ENCODE data around the gene EML1.

Gene EML1

GRCh38 chr14:99905121-99905520 lies 111.9 kb downstream of the EML1 start:
- no peak for TF ChIP-seq ZNF274 (IDR thresholded peaks at IDR 0.05; ENCODE audit: low read depth, low read length)
- no peak overlapping the region for H3K4me3 ChIP-seq (ENCODE audit: low read length)

- no peak overlapping the region for H3K4me3 ChIP-seq (ENCODE audit: low read length)
- TF ChIP-seq ZNF274 (IDR thresholded peaks at IDR 0.05; ENCODE audit: low read depth, low read length) = no peak
Observed at GRCh38 chr14:99907761-99908652, 114.8 kb downstream of the EML1 start.

DNA sequence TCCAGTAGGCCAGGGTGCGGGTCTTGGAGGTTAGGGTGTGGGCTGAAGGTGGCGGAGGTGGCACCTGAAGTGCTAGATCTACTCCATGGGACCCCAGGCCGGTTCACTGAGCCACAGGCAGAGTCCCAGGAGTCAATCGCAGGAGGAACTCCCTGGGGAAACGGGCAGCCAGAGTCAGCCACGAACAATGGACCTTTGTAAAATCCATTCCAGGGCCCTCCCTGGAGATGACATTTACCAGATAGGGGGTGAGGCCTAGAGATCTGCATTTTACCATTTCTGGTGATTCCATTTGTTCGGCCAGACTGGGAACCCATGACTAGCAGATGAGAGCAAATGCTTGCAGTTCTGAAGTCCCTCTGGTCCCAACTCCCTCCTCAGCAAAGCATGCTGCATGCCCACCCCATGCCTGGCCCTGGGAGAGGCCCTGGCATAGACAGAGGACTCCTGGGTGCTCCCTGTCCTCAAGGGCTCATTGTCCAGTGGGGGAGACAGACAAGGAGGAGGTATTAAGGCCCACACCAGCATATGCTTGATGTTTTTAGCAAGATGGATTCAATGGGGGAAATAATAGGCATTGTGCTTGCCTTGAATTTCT lies 115.5 kb downstream of the EML1 start:
- H3K4me3 ChIP-seq (ENCODE audit: low read length) = no peak overlapping the region
- TF ChIP-seq ZNF274 (IDR thresholded peaks at IDR 0.05; ENCODE audit: low read depth, low read length) = no peak

- no peak for TF ChIP-seq ZNF274 (IDR thresholded peaks at IDR 0.05; ENCODE audit: low read depth, low read length)
Observed at GRCh38 chr14:99909513-99910064, 116.4 kb downstream of the EML1 start.

GRCh38 chr14:99910337-99911309 lies 117.4 kb downstream of the EML1 start:
- no peak for TF ChIP-seq ZNF274 (IDR thresholded peaks at IDR 0.05; ENCODE audit: low read depth, low read length)
- H3K4me3 ChIP-seq (ENCODE audit: low read length) = no peak overlapping the region

More at GRCh38 chr14:99909513-99910064, 116.4 kb downstream of the EML1 start:
- H3K4me3 ChIP-seq (ENCODE audit: low read length) = no peak overlapping the region

DNA sequence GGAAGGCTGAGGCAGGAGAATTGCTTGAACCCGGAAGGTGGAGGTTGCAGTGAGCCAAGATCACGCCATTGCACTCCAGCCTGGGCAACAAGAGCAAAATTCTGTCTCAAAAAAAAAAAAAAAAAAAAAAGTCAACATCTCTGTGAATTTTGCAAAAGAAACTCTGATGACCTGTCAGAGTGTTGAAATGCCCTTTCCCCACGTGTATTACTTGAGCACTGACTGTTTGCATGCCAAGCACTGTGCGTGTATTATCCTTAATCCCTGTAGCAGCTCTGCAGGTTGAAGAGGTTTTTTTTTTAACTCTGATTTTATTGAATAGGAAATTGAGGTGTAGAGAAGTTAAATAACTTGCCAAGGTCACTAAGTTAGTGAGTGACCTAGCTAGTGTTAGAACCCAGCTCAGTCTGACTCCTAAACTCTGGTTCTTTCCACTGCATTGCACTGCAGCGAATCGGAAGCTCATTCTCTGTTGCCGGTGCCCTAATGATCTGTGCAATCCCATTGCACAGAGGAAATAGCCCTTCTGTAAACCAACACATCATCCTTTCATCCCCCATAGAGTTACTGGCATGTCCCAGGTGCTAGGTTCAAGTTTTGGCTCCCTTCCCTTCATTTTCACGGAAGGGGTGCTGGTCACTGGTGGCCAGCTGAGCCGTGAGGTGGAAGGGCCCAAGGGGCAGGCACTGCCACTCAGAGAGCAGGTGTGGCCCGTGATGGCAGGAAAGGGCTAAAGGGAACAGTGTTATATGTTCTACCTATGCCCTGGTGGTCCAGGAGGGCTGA lies 122.3 kb downstream of the EML1 start:
- no peak for TF ChIP-seq ZNF274 (IDR thresholded peaks at IDR 0.05; ENCODE audit: low read depth, low read length)
- H3K4me3 ChIP-seq (ENCODE audit: low read length) = no peak overlapping the region

- no peak for TF ChIP-seq ZNF274 (IDR thresholded peaks at IDR 0.05; ENCODE audit: low read depth, low read length)
- H3K4me3 ChIP-seq (ENCODE audit: low read length) = no peak overlapping the region
Observed at GRCh38 chr14:99916091-99916383, 122.8 kb downstream of the EML1 start.

DNA sequence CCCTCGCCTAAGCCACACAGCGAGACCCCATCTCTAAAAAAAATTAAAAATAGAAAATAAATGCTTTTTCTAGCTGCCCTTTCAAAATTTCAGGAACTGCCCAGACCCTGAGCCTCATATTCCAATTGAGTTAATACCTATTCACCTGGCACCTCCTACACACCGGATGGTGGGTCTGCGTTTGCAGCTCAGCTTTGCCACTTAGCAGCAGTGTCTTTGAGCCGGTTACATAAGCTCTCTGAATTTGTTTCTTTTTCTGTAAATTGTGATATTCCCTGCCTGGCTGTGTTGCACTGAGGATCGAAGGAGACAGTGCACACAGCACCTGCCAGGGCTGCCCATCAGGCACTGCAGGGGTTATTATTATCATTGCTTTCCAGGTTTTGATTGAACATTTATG lies 125.6 kb downstream of the EML1 start:
- H3K4me3 ChIP-seq (ENCODE audit: low read length) = no peak overlapping the region
- no peak for TF ChIP-seq ZNF274 (IDR thresholded peaks at IDR 0.05; ENCODE audit: low read depth, low read length)

- no peak for TF ChIP-seq ZNF274 (IDR thresholded peaks at IDR 0.05; ENCODE audit: low read depth, low read length)
- no peak overlapping the region for H3K4me3 ChIP-seq (ENCODE audit: low read length)
Observed at GRCh38 chr14:99921425-99921824, 128.2 kb downstream of the EML1 start.

DNA sequence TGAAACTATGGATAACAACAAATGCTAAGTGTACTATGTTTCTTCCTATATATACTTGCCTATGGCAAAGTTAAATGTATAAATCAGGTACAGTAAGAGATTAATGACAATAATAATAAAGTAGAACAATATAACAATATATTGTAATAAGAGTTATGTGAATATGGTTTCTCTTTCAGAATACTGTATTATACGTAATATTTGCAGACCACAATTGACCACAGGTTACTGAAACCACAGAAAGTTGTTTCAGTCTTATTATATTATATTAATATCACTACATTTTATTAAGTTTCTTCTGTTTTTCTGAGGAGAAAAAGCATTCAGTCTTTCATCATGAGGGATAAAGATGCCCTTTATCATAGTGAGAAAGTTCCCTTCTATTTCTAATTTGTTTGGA lies 131.2 kb downstream of the EML1 start:
- no peak for TF ChIP-seq ZNF274 (IDR thresholded peaks at IDR 0.05; ENCODE audit: low read depth, low read length)
- H3K4me3 ChIP-seq (ENCODE audit: low read length) = no peak overlapping the region

DNA sequence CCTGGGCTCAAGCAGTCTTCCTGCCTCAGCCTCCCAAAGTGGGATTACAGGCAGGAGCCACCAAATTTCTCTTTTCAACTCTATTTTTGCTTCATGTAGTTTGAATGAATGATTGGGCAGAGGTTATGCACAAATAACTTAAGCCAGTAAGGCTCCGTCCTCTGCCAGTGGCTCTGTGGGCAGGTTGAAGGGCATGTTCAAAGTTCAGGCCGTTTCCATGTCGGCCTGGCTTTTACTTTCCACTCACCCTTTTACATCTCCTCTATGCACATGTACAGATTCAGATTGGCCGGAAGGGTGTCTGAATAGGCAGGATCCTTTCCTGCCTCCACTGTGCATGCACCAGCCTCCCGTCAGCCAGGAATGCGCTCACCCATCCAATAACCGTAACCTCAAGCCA lies 132.3 kb downstream of the EML1 start:
- TF ChIP-seq ZNF274 (IDR thresholded peaks at IDR 0.05; ENCODE audit: low read depth, low read length) = no peak
- H3K4me3 ChIP-seq (ENCODE audit: low read length) = no peak overlapping the region

DNA sequence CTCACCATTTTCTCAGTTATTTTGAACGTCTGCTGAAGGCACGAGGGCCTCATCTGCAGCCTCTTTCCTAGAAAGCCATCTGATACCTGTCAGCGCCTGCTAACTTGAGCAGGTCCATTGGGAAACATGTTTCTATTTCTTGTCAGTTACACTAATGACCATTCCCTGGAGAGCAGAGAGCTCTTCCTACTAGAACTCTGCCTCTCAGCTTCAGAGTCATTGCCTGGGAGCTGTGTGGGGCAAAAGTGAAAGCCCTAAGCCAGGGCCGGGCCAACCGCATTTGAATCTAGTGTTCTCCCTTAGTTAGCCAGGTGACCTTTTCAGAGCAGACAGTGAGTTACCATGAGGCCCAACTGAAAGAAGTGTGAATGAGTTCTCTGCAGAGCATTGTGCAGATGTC lies 135.8 kb downstream of the EML1 start:
- no peak for TF ChIP-seq ZNF274 (IDR thresholded peaks at IDR 0.05; ENCODE audit: low read depth, low read length)
- no peak overlapping the region for H3K4me3 ChIP-seq (ENCODE audit: low read length)

DNA sequence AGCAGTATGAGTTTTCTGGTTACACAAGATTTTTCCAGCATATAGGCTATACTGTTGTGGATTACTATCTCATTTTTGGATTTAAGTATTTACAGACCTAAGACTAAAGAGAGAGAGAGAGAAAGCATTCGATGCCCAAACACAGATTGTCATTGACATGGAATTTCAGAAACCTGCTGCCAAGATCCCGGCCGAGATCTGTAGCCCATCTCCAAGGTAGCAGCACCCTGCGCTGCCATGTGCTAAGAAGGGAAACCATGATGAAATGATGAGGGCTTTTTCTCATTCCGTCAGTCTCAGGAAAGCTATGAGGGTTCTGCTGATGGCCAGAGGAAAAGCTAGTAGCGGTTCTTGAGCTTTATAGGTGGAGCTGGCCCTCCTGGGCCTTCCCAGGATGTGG lies 136.4 kb downstream of the EML1 start:
- no peak overlapping the region for H3K4me3 ChIP-seq (ENCODE audit: low read length)
- no peak for TF ChIP-seq ZNF274 (IDR thresholded peaks at IDR 0.05; ENCODE audit: low read depth, low read length)

All from GM08714 (cell line).